ENCODE measurements around the gene ORAI2.

- no peak for TF ChIP-seq CTCF (IDR thresholded peaks at IDR 0.05)
- no peak for TF ChIP-seq POLR2A (IDR thresholded peaks at IDR 0.05)
These were observed 4.1 kb upstream of the ORAI2 start for GRCh38 chr7:102429141-102429899.
